Measurements from ENCODE around the gene EXO1.
"Not testable (repeated sequence)": the region's sequence is repeated elsewhere in the genome, so short reads cannot be mapped to it uniquely, and the experiment has no call there.

The EXO1 gene

GRCh38 chr1:241837416-241837815 is 10.6 kb upstream of the EXO1 start:
- no peak for DNase-seq (ENCODE audit: low read depth)

GRCh38 chr1:241837901-241838300 is 10.1 kb upstream of the EXO1 start:
- DNase-seq (ENCODE audit: low read depth), result no peak

GRCh38 chr1:241838897-241839296 is 9.1 kb upstream of the EXO1 start:
- no peak for DNase-seq (ENCODE audit: low read depth)

GRCh38 chr1:241839369-241839979 is 8.5 kb upstream of the EXO1 start:
- DNase-seq (ENCODE audit: low read depth), result no peak

GRCh38 chr1:241840164-241840563 is 7.8 kb upstream of the EXO1 start:
- no peak for DNase-seq (ENCODE audit: low read depth)

GRCh38 chr1:241841691-241842090 is 6.3 kb upstream of the EXO1 start:
- no peak for DNase-seq (ENCODE audit: low read depth)

- no peak for DNase-seq (ENCODE audit: low read depth)
Measured at GRCh38 chr1:241842565-241842964, 5.4 kb upstream of the EXO1 start.

GRCh38 chr1:241844593-241844992 is 3.4 kb upstream of the EXO1 start:
- DNase-seq (ENCODE audit: low read depth), result no peak

GRCh38 chr1:241846375-241846774 is 1.6 kb upstream of the EXO1 start:
- no peak for DNase-seq (ENCODE audit: low read depth)

GRCh38 chr1:241846862-241847539 is 1.0 kb upstream of the EXO1 start:
- DNase-seq (ENCODE audit: low read depth), result no peak

- no peak for DNase-seq (ENCODE audit: low read depth)
Measured at GRCh38 chr1:241847540-241847795, 536 bp upstream of the EXO1 start.

GRCh38 chr1:241848686-241849344 is 811 bp downstream of the EXO1 start:
- no peak for DNase-seq (ENCODE audit: low read depth)

GRCh38 chr1:241849345-241849695 is 1.3 kb downstream of the EXO1 start:
- no peak for DNase-seq (ENCODE audit: low read depth)

GRCh38 chr1:241855545-241856140 is 7.6 kb downstream of the EXO1 start:
- DNase-seq (ENCODE audit: low read depth), result not testable (repeated sequence)

- no peak for DNase-seq (ENCODE audit: low read depth)
Measured at GRCh38 chr1:241857131-241857530, 9.1 kb downstream of the EXO1 start.

GRCh38 chr1:241860922-241861321 is 12.9 kb downstream of the EXO1 start:
- DNase-seq (ENCODE audit: low read depth), result no peak

- no peak for DNase-seq (ENCODE audit: low read depth)
Measured at GRCh38 chr1:241869022-241869421, 21.0 kb downstream of the EXO1 start.

- DNase-seq (ENCODE audit: low read depth), result no peak
Measured at GRCh38 chr1:241870336-241870735, 22.3 kb downstream of the EXO1 start.

- DNase-seq (ENCODE audit: low read depth), result no peak
Measured at GRCh38 chr1:241870746-241871430, 22.9 kb downstream of the EXO1 start.

- DNase-seq (ENCODE audit: low read depth), result no peak
Measured at GRCh38 chr1:241881440-241881839, 33.4 kb downstream of the EXO1 start.

GRCh38 chr1:241883159-241883558 is 35.2 kb downstream of the EXO1 start:
- DNase-seq (ENCODE audit: low read depth), result no peak

GRCh38 chr1:241888232-241888631 is 40.2 kb downstream of the EXO1 start:
- DNase-seq (ENCODE audit: low read depth), result no peak

- DNase-seq (ENCODE audit: low read depth), result no peak
Measured at GRCh38 chr1:241891296-241891695, 43.3 kb downstream of the EXO1 start.
